A172 (cell line): ENCODE results near the gene EAF2. TPM values are rescaled to one million over a fixed set of nuclear protein-coding genes. Genes with fewer than 3 reads are reported as not detected.
A peak's percentile ranks its signal among the peaks of the same experiment; 100 is the strongest.
"Not testable (repeated sequence)": the region's sequence is repeated elsewhere in the genome, so short reads cannot be mapped to it uniquely, and the experiment has no call there.

Experiments used
- DNase-seq: peaks from one replicate; pipeline ENCODE4 v3.0.0-alpha.2; 2015; ENCODE audit warnings: low spot score
- total RNA-seq: library from RNA; depleted of rRNA; stranded (reverse); fragments of >200 nt; shearing (Covaris generic); gene quantifications from 2 replicates; pipeline ENCODE4 v1.2.3, GENCODE V29; 2014

Gene EAF2
- total RNA-seq, 1 experiment from 2014 or later: 4.5 TPM

GRCh38 chr3:121863247-121863646, 28.2 kb downstream of the EAF2 start:
- not testable (repeated sequence) for DNase-seq

DNA sequence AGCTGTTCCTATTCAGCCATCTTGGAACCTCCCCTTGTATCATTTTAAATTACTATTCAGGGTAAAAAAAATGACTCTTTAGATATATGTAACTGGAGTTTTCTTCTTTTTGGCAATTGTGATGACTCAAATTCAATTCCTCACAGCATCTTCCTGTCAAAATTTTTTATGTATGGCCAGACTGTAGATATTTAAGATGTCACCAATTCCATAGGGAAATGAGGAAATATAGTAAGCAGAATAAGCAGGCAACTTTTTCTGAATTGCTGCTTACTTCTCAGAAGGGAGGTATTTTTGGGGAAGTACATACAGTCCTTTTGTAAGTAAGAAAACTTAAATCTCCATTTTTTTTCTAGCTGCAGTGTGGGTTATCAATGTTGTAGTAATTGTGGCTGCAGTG, 28.8 kb downstream of the EAF2 start:
- DNase-seq: no peak

DNA sequence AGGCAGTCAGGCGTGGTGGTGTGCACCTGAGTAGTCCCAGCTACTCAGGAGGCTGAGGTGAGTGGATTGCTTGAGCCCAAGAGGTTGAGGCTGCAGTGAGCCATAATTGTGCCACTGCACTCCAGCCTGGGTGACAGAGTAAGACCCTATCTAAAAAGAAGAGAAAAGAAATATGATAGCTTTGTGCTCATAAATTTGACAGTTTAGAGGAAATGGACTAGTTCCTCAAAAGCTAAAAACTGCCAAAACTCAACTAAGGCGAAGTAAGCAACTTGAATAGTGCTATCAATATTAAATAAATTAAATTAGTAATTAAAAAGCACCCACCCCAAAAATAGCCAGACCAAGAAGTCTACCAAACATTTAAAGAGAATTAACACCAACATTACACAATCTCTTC, 34.7 kb downstream of the EAF2 start:
- no peak for DNase-seq

GRCh38 chr3:121870717-121871116, 35.7 kb downstream of the EAF2 start:
- DNase-seq: no peak

DNA sequence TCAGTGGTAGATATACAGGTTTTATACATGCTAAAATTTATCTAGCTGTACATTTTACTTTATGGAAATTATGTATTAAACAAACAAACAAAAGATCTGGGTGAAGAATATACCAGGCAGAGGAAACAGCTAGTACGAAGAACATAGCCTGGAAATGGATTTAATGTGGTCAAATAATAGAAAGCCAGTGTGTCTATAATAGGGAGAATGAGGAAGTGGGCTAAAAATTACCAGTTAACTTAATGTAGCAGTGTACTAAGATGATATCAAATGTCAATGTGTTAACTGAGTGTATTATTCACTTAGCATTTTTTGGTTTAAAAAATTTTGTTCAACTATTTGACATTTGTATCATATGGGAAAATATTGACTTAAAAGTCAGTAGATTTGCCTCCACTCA, 36.4 kb downstream of the EAF2 start:
- no peak for DNase-seq

DNA sequence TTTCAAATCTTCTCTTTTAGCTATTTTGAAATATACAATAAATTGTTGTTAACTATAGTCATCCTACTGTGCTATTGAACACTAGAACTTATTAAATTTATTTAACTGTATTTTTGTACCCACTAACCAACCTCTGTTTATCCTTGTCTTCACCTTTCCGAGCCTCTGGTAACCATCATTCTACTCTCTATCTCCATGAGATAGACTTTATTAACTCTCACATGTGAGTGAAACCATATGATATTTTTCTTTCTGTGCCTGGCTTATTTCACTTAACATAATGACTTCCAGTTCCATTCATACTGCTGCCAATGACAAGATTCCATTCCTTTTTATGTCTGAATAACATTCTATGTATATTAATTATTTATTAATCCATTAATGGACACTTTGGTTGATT, 43.4 kb downstream of the EAF2 start:
- no peak for DNase-seq

GRCh38 chr3:121883507-121883906, 48.5 kb downstream of the EAF2 start:
- peak; percentile 18 for DNase-seq

DNA sequence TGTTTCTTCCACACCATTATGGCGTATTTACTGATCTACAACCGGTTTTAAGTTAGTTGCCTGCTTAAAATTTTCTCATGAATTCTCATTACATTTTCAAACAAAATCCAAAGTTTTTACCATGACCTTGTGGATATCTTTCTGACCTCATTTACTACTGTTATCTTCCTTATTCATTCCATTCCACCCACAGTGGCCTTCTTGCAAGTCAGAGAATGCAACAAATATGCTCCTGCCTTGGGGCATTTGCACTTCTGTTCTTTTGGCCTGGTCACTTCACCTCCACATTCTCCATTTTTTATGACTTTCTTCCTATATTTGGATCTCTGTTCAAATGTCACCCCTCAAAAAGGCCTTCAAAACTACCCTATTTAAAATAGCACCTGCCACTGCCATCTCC, 50.4 kb downstream of the EAF2 start:
- no peak for DNase-seq

DNA sequence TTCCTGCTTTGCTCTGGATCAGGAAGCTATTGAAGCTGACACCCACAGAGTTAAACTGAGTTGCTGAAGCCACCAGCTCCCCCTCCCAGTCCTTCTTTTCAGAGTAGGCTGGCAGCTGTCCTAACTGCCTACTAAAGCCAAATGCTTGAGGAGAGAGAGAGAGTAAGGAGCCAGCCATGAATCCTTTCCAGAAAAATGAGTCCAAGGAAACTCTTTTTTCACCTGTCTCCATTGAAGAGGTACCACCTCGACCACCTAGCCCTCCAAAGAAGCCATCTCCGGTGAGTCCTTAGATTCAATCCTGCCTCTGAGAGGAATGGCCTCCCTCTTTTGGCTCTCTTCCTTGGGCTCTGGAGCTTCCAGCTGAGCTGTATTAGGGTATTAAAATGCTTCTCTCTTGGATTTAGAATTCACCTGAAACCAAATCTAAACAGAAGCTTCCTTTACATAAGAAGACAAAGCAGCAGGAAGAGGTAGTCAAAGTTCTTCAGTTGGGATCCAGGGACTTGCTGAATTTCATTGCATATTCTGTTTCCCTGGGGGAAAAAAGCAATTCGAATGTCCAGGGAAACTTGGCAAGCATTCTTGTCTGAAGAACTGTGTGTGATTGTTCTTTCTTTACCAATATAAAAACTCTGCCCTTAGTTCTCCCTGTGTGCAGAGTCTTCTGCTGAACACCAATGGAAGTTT, 59.4 kb downstream of the EAF2 start, which contains the start of gene SLC15A2:
SLC15A2 (plus strand) TSS at position 101 of the 690 bp plus-strand sequence; CDS start at position 177, 76 bp downstream.
- no peak for DNase-seq

DNA sequence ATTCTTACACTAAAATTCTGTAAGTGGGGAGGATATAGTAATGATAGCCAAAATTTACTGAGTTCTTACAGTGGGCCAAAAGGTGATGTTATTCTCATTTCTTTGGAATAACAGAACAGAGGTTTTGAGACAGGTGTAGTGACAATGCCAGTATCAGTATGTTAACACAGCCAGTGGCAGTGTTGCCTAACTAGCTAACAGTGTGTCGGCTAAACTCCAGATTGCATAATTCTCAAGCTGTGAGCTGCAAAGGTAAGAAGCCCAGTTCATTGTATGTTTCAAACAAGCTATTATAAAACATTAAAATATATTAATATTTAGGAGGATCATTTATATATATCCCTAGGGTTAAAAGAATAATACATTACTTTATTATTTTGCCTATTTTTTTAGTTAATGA, 60.1 kb downstream of the EAF2 start:
- no peak for DNase-seq

DNA sequence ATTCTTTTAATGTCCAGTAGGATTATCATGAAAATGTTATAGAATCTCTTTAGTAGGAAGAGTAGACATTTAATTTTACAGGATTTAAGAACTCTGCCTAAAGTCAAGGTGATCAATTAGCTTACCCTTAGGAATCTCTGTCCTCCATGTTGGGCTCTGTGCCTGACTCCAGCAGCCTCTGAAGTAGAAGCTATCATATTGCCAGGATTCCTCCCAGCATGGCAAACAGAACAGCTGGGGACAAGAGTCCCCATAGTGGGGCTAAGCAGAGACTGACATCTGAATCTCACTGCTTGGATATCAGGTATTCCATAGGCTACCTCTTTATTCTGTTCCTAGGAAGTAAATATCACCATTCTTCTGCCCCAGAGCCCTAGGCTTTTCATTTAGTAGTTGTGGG, 60.7 kb downstream of the EAF2 start:
- no peak for DNase-seq

GRCh38 chr3:121896823-121897222, 61.8 kb downstream of the EAF2 start:
- DNase-seq: no peak

DNA sequence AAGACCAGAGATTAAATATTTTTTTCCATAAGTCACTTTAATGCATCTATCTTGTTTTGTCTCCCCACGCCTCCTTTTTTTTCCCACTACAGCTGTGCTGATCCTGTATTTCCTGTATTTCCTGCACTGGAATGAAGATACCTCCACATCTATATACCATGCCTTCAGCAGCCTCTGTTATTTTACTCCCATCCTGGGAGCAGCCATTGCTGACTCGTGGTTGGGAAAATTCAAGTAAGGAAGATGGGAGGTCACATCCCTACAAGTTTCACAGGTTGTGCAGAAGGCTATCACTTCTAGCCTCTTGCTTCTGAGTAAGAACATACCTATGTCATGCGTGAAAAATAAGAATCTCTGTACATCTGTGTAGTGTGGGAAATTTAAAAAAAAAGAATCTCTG, 62.3 kb downstream of the EAF2 start:
- DNase-seq: no peak

GRCh38 chr3:121913305-121913990, 78.4 kb downstream of the EAF2 start:
- no peak for DNase-seq

DNA sequence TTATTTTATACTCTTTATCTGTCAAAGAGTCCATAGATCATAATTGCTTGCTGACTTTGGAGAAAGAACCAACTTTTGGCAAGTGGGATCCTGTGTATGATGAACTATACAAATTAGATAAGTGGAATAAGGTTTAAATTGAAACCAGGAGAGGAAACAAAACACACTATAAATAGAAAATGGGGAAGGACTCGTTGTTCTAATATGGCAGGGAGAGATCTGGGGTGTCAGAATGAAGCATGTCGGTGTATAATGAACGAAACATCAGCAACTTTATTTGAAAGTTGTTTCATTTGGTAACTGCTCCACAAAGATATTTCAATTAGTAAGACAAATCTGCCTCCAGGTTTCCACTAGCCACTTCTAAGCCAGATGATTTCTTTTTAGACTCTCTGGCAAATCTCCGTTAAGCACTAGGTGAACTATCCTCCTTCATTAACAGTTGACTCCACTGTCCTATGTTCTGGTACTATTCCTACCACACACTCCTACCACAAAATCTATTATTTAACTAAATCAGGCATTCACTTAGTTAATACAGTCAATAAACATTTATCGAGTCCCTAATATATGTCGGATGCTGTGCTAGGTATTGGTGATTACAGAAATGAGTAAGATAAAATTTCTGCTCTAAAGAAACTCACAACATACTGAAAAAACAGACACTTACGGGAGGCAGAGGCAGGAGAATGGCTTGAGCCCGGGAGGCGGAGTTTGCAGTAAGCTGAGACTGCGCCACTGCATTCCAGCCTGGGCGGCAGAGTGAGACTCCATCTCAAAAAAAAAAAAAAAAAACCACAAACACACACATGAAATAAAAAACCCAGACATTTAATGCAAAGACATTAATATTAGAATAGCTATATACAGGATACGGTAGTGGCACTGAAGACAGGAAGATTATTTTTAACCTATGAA, 79.3 kb downstream of the EAF2 start:
- no peak for DNase-seq

DNA sequence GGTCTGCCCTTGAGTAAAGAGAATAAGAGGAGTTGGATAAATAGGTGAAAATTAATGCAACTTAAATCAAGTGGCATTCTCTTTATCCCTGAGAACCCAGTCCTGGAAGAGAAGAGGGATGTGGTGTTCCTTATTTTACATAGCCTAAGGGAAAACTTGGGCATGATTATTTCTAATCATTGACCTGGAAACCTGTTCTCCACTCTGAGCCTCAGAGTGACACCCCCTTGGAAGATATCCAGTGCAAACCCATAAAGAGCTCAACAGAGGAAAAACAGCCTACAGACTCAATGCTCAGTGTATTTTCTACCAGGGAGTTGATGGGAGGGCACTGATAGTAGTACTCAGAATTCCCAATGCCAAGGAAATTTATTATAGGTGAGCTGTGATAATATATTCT, 81.2 kb downstream of the EAF2 start:
- no peak for DNase-seq

- no peak for DNase-seq
These were observed 83.9 kb downstream of the EAF2 start for GRCh38 chr3:121918779-121919483.

DNA sequence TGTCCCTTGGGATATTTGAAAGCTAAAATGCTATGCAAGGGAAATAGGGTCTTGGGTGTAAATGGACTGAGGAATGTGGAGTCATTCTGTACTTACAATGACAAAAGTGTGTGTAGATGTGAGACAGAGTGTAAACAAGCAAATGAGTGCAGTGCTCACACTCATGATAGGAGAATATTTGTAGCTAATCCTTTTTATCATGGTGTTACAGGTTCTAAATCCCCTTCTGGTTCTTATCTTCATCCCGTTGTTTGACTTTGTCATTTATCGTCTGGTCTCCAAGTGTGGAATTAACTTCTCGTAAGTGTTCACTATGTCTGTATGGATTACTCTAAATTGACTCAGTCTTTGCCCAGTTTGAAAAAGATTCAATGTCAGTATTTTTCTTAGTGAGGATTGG, 89.7 kb downstream of the EAF2 start:
- DNase-seq: no peak

- DNase-seq: no peak
These were observed 91.4 kb downstream of the EAF2 start for GRCh38 chr3:121926380-121926779.
